ENCODE results near the gene PSMD13. TPM values are rescaled to one million over a fixed set of nuclear protein-coding genes. Genes with fewer than 3 reads are reported as not detected.
"Not testable (repeated sequence)": the region's sequence is repeated elsewhere in the genome, so short reads cannot be mapped to it uniquely, and the experiment has no call there.

PSMD13 gene
- total RNA-seq, result 50.2 TPM

DNA sequence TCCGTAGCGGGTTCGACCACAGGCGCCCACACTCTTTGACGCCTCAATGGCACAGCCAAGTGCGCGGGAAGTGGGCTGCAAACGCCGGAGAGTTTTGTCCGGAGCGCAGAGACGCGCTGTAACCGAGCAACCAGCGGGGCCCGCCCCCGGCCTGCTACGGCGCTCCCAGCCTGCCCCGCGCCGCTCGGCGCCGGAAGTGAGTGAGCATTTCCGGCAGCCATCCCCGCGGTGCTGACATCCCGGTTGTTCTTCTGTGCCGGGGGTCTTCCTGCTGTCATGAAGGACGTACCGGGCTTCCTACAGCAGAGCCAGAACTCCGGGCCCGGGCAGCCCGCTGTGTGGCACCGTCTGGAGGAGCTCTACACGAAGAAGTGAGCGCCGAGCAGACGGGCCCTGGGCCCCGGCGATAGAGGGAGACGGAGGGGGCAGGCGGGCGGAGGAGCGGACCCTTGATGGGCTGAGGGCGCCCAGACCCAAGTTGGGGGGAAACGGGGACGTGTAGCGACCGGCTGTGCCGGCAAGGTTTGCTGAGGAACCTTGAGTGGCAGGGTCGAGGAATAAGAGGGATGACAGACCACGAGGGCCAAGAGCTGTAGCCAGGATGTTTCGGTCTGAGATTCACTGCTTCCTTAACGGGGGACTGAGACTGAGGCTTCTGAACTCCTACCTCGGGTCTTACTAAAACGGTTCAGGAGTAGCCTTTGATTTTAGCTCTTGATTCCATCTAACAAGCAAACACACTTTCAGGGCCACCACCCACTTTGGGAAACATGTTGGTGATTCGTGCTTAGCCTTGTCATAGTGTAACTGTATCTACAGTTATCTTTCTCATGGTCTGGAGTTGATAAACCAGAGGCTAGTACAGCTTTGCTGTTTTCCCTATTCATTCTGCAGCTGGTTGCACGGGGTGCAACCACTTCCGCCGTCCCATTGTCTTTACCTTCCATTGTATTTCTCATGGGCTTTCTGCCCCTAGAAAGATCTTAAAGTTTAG lies at the start of gene PSMD13:
Gene PSMD13, plus strand, starts transcription at position 203 of the 994 bp plus-strand sequence. Its CDS starts 74 bp downstream, at position 277.
- Histone ChIP-seq H3K27me3 (no peaks in the 10 kb centered on the region), H3K27ac (peak within 1 kb of the TSS; percentile 98), H3K4me3 (peak within 1 kb of the TSS; percentile 96 to 99), H3K9me3 (no peaks in the 10 kb centered on the region), H3K4me1 (peaks cover 8 to 15% of the 10 kb centered on the region in 2 donors), H3K36me3 (peaks cover 13 to 17% of the 10 kb centered on the region in 2 donors)
- TF ChIP-seq, protein P1, sequence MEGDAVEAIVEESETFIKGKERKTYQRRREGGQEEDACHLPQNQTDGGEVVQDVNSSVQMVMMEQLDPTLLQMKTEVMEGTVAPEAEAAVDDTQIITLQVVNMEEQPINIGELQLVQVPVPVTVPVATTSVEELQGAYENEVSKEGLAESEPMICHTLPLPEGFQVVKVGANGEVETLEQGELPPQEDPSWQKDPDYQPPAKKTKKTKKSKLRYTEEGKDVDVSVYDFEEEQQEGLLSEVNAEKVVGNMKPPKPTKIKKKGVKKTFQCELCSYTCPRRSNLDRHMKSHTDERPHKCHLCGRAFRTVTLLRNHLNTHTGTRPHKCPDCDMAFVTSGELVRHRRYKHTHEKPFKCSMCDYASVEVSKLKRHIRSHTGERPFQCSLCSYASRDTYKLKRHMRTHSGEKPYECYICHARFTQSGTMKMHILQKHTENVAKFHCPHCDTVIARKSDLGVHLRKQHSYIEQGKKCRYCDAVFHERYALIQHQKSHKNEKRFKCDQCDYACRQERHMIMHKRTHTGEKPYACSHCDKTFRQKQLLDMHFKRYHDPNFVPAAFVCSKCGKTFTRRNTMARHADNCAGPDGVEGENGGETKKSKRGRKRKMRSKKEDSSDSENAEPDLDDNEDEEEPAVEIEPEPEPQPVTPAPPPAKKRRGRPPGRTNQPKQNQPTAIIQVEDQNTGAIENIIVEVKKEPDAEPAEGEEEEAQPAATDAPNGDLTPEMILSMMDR (IDR thresholded peaks at IDR 0.05), result no peak
- peak; percentile 32 to 92 for DNase-seq (ENCODE audit: low spot score in 2 of 2)
- intact Hi-C loops (cut with DNase I), result loop anchor here (1.0 to 5.0 kb wide), 7 partner anchors 30 to 340 kb away; partner anchors contain the start of genes BET1L, IFITM2, PGGHG and PHRF1

DNA sequence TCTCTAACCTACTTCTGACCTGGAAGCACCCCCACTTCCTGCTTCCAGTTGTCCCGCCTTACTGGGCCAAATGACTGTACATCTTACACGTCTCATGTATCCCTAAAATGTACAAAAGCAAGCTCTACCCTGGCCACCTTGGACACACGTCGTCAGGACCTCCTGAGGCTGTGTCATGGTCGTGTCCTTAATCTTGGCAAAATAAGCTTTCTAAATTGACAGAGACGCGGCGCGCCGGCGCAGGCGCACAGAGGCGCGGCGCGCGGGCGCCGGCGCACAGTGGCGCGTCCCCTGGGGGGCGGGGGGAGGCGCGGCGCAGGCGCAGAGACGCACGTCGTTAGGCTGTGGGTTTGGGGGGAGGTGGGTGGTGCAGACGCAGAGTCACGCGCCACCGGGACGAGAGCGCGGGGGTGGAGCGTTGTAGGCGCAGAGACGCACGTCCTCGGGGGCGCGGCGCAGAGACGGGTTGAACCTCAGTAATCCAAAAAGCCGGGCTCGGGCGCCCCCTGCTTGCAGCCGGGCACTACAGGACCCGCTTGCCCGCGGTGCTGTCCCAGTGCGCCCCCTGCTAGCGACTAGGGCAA lies 47.5 kb upstream of the PSMD13 start:
- H3K36me3 ChIP-seq; H3K4me3 ChIP-seq; H3K9me3 ChIP-seq; H3K4me1 ChIP-seq; H3K27ac ChIP-seq; H3K27me3 ChIP-seq; intact Hi-C loops (cut with DNase I): not testable (repeated sequence)
- peak in 1 of 2 donors; percentile 45 for DNase-seq (ENCODE audit: low spot score in 2 of 2)

DNA sequence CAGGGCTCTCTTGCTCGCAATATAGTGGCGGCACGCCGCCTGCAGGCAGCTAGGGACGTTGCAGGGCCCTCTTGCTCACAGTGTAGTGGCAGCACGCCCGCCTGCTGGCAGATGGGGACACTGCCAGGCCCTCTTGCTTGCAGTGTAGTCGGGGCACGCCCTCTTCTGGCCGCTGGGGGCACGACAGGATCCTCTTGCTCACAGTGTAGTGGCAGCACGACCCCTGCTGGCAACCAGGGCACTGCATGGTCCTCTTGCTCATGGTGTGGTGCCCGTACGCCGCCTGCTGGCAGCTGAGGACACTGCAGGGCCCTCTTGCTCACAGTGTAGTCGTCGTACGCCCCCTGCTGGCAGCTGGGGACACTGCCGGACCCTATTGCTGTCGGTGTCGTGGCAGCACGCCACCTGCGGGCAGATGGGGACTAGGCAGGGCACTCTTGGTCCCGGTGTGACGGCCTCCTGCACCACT lies 46.9 kb upstream of the PSMD13 start:
- H3K36me3 ChIP-seq; H3K4me3 ChIP-seq; H3K9me3 ChIP-seq; H3K27ac ChIP-seq; H3K27me3 ChIP-seq; H3K4me1 ChIP-seq; intact Hi-C loops (cut with DNase I): not testable (repeated sequence)
- peak in 1 of 2 donors; percentile 54 for DNase-seq (ENCODE audit: low spot score in 2 of 2)
- TF ChIP-seq, protein P1 (IDR thresholded peaks at IDR 0.05), result peak in 1 of 3 experiments; percentile 18

DNA sequence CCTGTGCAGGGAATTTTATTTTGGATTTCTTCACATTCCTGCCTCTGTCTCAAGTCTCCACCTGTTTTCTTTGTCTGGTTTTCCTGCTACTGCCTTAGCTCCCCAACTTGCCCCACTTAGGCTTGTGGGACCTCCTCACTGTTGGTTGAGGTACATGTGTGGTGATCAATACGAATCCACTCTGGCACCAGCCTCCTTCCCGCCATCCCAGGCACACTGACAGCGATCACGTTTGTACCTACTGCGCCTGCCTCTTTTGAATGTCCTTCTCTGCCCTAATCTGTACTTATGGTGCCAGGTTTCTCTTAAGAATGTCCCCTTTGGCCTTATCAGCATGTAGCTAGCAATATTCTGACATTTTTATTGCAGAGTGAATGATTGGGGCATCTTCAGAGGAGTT lies 46.2 kb upstream of the PSMD13 start:
- DNase-seq (ENCODE audit: low spot score in 2 of 2); H3K4me3 ChIP-seq; H3K9me3 ChIP-seq; H3K27me3 ChIP-seq; H3K4me1 ChIP-seq; intact Hi-C loops (cut with DNase I); H3K36me3 ChIP-seq; H3K27ac ChIP-seq: not testable (repeated sequence)

DNA sequence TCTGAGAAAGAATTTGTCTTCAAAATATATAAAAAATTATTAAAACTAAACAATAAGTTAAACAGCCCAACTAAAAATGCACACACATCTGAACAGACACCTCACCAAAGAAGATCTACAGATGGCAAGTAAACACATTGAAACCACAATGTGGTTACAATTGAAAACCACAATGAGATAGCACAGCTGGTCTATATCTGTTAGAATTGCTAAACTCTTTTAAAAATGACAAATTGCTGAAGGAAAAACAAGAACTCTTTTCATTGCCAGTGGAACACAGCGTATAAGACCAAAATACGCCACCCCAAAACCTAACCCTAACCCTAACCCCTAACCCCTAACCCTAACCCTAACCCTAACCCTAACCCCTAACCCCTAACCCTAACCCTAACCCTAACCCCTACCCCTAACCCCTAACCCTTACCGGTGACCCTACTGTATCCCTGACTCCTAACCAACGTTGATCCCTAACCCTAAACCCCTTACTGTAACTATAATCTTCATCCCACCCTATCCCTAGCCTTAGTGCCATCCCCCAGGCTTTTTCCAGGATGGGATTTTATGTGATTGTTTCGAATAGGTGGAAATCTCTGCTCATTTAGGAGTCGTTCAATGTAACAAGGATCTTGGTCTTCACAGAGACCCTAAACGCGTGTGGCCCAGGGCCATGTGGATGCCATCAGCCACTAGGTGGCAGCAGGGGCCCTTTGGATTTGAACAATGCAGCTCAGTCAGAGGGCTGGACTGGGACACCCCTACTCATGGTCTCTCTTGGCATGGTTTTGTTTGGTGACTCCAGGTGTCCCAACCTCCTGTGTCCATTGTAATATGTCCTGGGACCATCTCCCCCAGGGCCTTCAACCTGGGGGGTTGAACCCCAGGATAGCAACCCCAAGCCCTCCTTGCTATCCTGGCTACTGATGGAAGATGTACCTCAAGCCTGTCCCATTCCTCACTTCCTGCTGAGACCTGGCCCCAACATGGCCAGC lies 45.0 kb upstream of the PSMD13 start:
- H3K4me3 ChIP-seq; H3K9me3 ChIP-seq; H3K27ac ChIP-seq; H3K27me3 ChIP-seq; intact Hi-C loops (cut with DNase I); H3K4me1 ChIP-seq; H3K36me3 ChIP-seq: not testable (repeated sequence)
- peak in 1 of 2 donors; percentile 42 for DNase-seq (ENCODE audit: low spot score in 2 of 2)
- TF ChIP-seq, protein P1 (IDR thresholded peaks at IDR 0.05), result peak in 2 of 3 experiments; percentile 27 to 49

DNA sequence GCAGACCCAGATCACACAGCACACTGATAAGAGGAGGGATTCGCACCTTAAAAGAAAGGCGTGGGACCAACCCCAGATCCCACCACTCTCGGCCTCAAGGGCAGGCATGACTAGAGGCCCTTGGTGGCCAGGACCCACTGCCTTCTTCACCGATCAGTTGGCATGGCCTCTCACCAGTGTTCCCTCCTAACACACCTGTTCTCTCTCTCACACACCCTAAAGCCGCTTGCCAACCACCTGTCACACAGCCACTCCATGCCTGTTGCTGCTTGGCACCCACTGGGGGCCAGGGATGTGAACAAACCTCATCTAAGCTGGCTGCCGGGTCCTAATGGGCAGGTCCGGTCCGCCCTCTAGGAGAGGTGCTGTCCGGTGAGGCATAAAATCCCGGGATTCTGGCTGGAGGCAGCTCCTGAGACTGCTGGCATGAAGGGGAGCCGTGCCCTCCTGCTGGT lies 44.1 kb upstream of the PSMD13 start, which contains the start of gene SCGB1C1:
Gene SCGB1C1, plus strand, starts transcription at position 405 of the 455 bp plus-strand sequence. Its CDS starts 22 bp downstream, at position 427.
- H3K4me1 ChIP-seq; H3K9me3 ChIP-seq; DNase-seq (ENCODE audit: low spot score in 2 of 2); intact Hi-C loops (cut with DNase I); H3K36me3 ChIP-seq; H3K27ac ChIP-seq; H3K4me3 ChIP-seq; H3K27me3 ChIP-seq: not testable (repeated sequence)

DNA sequence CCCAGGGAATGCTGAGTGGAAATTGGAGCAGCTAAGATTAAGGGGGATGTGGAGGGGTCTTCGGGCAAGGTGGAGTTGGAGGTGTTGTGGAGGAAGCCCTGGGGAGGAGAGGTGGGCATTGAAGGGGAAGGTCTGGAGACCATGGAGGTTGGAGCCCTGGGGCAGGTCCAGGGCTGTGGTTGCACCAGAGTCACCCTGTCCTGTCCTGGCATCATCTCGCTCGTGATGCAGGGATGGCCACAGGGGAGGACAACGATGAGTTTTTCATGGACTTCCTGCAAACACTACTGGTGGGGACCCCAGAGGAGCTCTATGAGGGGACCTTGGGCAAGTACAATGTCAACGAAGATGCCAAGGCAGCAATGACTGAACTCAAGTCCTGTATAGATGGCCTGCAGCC lies 43.3 kb upstream of the PSMD13 start:
- H3K27ac ChIP-seq; H3K27me3 ChIP-seq; H3K9me3 ChIP-seq; H3K36me3 ChIP-seq; intact Hi-C loops (cut with DNase I); H3K4me3 ChIP-seq; H3K4me1 ChIP-seq: not testable (repeated sequence)
- peak in 1 of 2 donors; percentile 46 for DNase-seq (ENCODE audit: low spot score in 2 of 2)
